HG03521 (cell line): ENCODE measurements around the gene GPR157.
"Not testable (repeated sequence)": the region's sequence is repeated elsewhere in the genome, so short reads cannot be mapped to it uniquely, and the experiment has no call there.

Source experiments
- ATAC-seq: cut with Tn5 transposase; IDR thresholded peaks from one replicate; pipeline ENCODE4 v1.9.1; 2021; ENCODE audit warnings: mild to moderate bottlenecking, moderate library complexity; ENCODE audit not compliant: unreplicated experiment

Gene GPR157, protein sequence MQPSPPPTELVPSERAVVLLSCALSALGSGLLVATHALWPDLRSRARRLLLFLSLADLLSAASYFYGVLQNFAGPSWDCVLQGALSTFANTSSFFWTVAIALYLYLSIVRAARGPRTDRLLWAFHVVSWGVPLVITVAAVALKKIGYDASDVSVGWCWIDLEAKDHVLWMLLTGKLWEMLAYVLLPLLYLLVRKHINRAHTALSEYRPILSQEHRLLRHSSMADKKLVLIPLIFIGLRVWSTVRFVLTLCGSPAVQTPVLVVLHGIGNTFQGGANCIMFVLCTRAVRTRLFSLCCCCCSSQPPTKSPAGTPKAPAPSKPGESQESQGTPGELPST

DNA sequence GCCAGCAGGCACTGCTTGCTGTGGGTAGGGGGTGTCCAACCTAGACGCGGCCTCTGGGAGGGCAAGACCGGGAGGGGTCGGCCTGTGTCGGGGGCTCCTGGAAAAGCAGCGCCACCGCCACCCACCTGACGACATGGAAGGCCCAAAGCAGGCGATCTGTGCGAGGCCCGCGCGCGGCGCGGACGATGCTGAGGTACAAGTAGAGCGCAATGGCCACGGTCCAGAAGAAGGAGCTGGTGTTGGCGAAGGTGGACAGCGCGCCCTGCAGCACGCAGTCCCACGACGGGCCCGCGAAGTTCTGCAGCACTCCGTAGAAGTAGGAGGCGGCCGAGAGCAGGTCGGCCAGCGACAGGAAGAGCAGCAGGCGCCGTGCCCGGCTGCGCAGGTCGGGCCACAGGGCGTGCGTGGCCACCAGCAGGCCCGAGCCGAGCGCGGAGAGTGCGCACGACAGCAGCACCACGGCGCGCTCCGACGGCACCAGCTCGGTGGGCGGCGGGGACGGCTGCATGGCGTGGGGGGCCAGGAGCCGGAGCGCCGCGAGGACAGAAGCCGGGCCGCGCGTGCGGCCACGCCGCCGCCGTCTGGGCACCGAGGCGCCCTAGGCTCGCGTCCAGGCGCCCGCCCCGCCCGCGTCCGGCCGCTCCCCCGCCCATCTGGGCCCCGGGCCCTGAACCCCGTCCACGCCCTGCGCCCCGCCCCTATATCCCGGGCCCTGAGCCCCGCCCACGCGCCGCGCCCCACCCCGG lies at the start of gene GPR157:
Gene GPR157, minus strand, starts transcription at position 583 of the 746 bp plus-strand sequence. Its CDS starts 75 bp downstream, at position 508.
- peak; percentile 73 for ATAC-seq

DNA sequence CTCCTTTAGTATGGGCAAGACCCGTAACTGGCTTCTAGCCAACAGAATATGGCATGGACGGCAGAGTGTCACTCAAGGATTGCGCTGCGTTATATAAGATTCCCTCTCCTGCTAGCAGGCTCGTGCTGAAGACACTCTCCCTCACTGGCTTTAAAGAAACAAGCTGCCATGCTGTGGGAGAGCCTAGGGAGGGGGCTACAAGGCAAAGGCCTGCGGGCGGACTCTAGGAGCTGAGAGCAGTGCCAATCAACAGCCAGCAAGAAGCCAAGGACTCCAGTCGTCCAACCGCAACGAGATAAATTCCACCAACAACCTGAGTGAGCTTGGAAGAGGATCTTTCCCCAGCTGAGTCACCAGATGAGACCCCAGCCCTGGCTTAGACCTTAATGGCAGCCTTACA lies 45.9 kb upstream of the GPR157 start:
- ATAC-seq: no peak

DNA sequence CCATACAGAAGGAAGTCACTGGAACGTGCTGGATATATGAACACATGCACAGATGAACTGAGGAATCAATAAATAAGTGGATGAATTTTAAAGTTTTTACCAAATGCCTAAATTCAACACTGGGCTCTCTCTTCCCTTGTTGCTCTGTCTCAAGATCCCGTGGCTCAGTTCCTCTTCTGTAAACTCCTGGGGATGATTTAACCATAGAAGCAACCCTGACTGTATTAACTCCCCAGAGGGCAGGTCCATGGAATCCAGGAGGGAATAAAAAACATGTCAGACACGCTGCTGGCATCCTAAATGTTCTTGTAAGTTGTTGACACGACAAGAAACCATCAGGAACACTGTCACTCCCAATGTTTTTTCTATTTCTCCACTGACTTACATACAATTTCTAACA lies 45.3 kb upstream of the GPR157 start:
- no peak for ATAC-seq

DNA sequence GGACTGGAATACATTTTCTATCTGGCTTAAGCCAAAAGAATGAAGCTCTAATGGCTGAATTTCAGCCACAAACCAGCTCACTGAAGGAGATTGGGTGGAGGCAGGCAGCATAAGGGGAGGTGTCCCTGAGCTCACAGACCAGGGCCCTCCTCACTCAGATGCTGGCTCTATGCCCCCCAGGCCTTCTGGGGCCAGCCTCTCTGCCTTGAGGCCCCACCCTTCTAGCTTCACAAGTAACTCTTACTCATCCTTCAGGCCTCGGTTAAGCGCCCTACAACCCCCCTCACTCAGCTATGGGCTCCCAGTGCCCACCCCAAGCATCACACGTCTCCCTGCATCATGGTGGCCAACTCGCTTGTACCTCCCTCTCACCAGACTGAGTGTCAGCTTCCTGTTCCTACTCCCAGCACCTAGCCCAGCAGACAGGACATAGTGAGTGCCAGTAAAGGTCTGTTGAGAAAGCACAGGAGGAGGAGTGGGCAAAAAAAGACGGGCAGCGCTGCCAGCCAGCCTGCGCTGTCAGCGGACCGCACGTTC lies 40.8 kb upstream of the GPR157 start:
- no peak for ATAC-seq

DNA sequence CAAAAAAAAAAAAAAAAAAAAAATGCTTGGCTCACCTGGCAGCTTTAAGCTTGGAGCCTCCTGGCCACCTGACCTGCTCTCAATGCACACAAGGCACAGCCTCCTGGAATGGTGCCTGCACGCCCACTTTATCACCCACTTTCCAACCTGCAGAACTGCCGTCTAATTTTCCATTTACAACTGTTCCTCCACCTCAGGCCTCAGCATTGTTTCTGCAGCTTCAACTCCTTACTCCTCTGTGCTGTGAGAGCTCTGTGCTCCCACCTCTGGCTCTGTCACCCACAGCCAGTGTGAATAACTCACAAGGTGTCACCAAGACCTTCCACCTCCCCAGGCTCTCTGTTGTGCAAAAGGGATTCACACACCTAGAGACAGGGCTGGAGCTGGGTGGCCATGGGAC lies 38.7 kb upstream of the GPR157 start:
- ATAC-seq: no peak

DNA sequence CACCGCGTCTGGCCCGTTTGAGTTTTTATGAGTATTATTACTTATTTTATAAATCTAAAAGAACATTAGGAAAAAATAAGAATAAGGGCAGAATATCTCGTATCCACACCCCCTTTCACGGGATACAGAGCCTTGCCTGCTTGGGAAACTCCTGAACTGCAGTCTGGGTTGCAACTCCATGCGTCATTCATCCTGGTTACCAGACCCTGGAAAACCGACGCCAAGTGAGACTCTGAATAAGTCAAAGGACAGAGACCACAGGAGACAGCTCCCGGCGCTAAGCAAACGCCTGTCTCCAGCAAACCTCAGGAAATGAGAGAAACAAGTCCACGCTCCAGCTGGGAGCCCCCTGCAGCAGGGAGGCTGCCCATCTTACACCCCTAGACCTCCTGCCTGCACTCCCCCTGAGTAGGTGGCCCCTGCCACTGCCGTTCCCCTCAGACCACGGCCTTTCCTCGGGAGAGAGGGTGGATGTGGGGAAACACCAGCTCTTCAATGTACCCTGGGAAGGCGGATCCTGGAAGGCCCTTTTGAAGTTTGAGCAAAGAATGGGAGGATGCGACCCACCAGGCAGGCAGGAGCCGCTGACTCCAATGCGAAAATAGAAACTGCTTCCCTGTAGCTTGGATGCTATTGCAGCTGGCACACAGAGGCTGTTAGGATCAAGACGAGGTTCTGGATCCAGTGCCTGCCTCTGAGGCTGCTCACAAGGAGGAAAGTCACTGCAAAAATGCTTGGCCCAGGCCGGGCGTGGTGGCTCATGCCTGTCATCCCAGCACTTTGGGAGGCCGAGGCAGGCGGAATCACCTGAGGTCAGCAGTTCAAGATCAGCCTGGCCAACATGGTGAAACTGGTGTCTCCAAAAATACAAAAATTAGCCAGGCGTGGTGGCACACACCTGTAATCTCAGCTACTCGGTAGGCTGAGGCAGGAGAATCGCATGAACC lies 37.7 kb upstream of the GPR157 start:
- no peak for ATAC-seq

DNA sequence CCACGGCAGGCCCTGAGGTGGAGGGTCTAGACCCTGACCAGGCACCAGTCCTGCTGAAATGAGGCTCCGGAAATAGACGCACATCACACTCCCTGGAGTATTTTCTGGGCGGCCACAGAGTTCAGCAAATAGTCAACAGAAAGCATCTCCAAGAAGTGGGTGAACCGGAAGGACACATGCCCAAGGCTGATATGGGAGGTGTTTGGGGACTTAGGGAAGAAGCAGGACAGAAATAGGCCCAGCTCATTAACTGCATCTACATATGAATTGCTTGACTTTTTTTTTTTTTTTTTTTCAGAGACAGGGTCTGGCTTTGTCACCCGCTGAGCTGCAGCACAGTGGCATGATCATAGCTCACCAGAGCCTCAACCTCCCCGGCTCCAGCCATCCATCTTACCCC lies 36.5 kb upstream of the GPR157 start:
- no peak for ATAC-seq

DNA sequence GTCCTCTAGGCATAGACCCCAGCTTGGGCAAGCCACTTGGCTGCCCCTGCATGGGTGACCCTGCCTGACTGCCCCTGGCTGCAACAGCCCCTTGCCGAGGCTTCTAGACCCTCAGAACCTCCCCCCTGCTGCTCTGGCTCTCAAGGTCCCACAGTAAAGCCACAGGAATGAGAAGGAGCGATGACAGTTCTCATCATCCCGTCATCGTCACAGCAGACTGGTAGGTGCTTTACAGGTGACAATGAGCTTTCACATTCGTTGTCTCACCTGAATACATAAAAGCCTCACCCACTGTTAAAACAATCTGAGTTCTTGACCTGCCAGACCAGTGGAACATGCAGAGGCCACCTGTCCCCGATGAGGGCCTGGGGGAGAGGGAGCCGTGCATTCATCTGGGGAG lies 36.0 kb upstream of the GPR157 start:
- ATAC-seq: no peak

DNA sequence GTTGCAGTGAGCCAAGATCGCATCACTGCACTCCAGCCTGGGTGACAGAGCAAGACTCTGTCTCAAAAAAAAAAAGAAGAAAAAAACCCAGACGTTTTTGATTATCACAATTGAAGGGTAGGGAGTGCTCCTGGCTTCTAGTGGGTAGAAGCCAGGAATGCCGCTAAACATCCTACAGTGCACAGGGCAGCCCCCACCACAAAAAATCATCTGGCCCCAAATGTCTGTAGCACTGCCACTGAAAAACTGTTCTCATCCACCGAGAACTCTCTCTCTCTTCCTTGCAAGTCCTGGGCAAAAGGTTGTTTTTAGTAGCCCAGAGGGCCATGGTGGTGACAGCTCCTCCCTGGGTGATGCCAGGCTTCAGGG lies 35.6 kb upstream of the GPR157 start:
- no peak for ATAC-seq

DNA sequence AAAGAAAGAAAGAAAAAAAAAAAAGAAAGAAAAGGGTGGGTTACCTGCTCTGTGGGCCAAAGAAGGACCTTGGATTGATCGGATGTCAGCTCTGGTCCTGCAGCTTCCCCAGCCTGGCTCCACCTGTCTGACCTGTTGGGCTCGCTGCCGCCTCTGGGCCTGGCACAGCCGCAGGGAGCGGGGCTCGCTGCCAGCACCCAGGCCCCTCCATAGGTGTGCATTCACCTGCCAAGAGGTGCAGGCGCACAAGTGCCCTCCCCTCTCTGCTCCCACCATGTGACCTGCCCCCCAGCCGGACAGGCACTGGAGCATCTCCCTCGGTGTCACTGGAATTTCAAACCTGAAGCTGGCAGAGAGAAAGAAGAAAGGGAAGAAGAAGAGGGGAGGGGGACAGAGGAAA lies 33.1 kb upstream of the GPR157 start:
- ATAC-seq: no peak

DNA sequence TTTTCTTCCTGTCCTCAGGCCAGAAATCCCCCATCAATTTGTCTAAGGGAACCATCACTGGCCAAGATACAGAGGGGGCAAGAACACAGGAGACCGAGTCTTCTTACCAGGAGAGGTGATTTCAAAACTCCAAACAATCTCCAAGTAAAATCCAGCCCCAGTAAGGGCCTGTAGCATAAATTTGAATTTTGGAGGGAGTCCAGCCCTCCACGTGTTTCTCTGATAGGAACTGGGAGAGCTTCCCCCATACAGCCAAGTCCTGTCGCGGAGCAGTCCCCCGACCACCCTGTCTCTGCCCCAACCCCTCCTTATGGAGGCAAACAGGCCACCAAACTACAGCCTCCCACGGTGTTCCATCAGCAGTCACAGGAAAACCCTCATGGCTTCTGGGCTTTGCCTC lies 32.4 kb upstream of the GPR157 start:
- ATAC-seq: no peak

DNA sequence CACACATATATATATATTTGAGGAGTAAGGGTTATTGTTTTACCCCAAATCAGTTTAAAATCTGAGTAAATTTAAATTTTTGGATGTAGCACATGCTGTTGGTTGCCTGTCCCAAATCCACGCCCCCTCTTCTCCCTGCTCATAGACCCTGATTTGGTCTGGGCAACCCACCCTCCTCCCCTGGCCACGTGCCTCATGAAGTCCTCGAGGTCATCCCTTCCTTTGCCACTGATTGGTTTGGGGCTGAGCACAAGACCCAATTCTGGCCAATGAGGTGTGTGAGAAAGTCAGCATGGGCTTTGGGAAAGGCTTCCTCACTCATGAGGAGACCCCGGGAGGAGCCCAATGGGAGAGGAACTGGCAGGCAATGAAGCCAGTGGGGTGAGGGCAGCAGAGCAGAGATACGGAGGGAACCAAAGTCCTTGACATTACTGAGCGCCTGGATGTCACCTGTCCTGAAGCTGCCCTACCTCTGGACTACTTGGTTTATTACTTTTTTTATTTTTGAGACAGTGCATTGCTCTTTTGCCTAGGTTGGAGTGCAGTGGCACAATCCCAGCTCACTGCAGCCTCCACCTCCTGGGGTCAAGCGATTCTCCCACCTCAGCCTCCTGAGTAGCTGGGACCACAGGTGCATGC lies 31.3 kb upstream of the GPR157 start:
- no peak for ATAC-seq

DNA sequence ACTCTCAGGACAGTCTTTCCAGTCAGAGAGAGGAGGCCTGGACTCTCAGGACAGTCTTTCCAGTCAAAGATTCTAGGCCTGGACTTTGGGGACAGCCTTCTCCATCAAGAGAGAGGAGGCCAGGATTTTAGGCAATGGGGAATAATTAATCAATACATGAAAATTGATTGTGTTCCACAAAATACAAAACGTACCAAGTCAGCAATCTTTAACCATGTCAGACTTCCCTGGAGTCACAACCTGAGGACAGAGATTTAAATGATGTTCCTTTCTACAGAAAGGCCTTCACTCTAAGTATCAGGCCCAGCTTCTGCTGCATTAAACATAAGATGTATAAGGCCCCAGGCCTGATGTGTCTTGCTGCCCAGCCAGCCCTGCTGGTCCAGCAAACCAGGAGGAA lies 27.0 kb upstream of the GPR157 start:
- ATAC-seq: no peak

DNA sequence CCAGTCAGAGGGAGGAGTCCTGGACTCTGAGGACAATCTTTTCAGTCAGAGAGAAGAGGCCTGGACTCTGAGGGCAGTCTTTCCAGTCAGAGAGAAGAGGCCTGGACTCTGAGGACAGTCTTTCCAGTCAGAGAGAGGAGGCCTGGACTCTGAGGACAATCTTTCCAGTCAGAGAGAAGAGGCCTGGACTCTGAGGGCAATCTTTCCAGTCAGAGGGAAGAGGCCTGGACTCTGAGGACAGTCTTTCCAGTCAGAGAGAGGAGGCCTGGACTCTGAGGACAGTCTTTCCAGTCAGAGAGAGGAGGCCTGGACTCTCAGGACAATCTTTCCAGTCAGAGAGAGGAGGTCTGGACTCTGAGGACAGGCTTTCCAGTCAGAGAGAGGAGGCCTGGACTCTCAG lies 26.5 kb upstream of the GPR157 start:
- ATAC-seq: not testable (repeated sequence)

DNA sequence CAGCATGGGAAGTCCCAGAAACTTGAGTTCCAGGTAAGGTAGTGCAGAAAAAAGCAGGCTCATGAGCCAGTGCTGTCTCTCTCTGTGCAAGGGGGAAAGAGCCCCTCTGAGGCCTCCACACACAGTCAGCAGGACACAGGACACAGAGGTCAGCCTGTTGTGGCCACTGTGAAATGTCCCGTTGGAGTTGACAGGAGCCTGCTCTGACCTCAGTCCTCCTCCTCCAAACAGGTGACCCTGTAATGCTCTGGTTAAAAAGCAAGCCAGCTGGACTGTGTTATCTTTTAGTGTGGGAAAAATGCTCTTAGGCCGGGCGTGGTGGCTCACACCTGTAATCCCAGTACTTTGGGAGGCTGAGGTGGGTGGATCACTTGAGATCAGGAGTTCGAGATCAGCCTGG lies 24.2 kb upstream of the GPR157 start:
- no peak for ATAC-seq

DNA sequence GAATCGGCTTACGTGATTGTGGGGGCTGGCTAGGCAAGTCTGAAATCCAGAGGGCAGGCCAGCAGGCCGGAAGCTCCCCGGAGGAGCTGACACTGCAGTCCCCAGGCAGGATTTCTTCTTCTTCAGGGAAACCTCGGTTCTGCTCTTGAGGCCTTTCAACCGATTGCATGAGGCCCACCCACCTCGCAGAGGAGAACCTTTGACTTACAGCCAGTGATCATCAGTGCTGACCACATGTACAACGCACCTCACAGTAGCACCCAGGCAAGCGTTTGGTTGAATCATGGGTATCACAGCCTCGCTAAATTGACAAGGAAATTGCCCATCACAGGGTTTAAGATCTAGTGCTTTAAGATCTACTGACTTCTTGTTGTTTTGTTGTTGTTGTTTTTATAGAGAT lies 23.6 kb upstream of the GPR157 start:
- no peak for ATAC-seq

DNA sequence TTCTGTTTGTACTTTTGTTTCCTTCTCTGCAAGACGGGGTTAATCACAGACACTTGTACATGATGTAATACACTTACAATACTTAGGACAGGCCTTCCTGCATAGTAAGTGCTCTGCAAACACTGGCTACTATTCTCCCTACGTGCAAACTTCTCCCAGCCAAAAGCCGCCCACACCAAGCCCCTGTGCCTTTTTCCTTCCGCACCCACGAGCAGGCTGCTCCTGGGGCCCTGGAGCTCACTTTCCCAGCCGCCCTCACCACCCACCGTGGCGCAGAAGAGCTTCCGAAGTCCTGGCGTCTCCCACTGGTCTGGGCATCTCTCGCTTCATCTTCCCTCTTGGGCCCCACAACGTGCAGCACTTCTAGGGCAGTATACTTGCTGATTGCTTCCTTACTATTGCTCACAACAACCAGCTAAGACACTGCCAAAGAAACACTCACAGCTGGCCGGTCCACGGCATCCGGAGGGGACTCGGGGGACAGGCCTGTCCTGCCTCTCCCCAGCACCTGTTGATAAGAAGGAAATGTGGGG lies 22.5 kb upstream of the GPR157 start:
- ATAC-seq: no peak

DNA sequence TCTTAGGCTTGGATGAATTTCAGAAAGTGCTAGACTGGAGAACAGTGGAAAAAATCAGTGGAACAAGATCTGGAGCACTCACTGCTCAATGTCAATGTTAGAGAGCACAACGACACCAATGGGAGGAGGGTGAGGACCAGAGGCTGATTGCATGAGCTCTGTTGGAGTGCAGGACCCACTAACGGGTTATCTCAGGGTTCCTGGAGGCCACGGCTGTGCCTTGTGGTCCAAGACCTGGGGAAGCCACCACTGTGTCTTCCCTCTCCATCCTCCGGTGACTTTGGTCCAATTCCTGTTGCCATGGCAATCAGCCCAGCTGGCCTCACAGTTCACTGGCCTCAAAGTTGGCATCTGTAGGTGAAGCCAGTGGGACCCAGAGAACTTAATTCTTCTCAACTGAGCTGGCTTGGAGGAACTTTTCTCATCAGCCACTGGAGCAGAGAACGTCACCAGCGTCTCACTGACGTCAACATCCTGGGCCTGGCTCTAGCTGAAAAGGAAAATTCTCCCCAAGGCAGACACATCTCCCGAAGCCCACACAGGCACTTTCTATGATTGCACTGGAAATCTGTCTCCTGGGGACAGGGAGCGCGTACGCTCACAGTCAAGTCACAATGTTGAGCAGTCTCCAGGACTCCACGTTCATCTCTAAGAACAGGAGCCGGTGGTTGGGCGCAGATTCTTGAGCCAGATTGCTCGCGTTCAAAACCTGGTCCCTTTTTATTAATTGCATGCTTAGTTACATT lies 21.9 kb upstream of the GPR157 start:
- no peak for ATAC-seq

DNA sequence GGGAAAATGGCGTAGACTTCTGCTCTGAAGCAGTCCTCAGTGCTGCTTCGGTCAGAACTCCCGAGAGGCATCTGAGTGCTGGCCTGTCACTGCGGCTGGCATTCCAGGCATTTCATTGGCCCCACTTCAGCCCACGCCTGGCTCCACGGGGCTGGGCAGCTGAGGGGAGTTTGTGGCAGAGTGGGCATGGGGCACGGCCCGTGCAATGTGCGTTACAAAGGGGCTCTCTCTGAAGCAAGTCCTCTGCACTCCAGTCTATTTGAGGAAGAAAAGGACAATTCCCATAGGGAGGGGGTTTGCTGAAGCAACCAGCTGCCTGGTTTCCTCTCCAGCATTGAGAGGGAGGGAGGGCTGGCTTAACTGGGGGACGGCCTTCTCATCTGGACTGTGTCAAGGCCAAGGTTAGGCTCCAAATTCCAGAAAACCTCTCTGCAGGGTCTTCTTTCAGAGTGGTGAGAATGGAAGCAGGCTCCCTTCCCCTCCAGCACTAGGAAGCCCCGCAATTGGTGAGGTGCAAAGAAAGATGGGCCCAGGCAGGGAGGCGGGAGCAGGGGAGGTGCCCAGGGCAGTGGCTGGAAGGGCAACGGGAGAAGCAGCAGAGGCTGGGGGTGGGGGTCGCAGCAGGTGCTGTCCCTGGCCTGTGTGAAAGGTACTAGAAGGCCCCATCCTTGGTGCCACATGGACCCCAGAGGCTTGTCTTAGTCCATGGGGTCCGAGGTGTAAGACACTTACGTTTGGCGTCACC lies 21.1 kb upstream of the GPR157 start:
- ATAC-seq: no peak
